DMS153 treated with DMSO at 0.1 percent for 48 hours (cell line): ENCODE results near the gene CCDC88A.
"Not testable (repeated sequence)": the region's sequence is repeated elsewhere in the genome, so short reads cannot be mapped to it uniquely, and the experiment has no call there.

ENCODE experiments used
- DNase-seq: peaks from one replicate; lab custom pipeline; 2025; ENCODE audit not compliant: unreplicated experiment; lab: John Stamatoyannopoulos, UW

The CCDC88A gene

GRCh38 chr2:55241582-55241981, 178.1 kb downstream of the CCDC88A start:
- DNase-seq = not testable (repeated sequence)

GRCh38 chr2:55239656-55240222, 179.9 kb downstream of the CCDC88A start:
- no peak for DNase-seq
